Measurements from ENCODE around the gene MRPL17. TPM values are rescaled to one million over a fixed set of nuclear protein-coding genes. Genes with fewer than 3 reads are reported as not detected.
A peak's percentile ranks its signal among the peaks of the same experiment; 100 is the strongest.

MRPL17 gene
- total and polyA plus RNA-seq, 5 donors from 2014 or later = 10.0 to 35.5 (median 24.8) TPM

DNA sequence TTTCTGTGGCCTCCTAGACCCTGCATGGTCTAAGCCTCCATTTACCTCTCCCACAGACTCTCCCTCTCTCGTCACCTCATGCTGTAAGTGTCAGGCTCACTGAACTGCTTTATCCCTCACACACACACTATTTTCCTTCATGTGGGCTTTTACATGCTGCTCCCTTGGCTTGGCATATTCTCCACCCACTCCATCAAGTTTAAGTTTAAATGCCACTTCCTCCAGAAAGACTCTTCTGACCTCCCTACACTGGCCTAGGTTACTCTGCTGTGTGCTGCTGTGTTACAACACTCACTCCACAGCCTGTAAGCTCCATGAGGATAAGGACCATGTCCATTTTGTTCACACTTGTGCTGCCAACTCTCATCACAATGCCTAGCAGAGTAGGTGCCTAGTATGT lies 30.0 kb downstream of the MRPL17 start:
- Mint-ChIP-seq H3K27ac (no peak overlapping the region), H3K9me3 (peaks cover 0 to 2% (median 0%) of the 10 kb centered on the region in 7 donors), H3K4me1 (peaks cover 0 to 11% (median 1%) of the 10 kb centered on the region in 4 donors), H3K36me3 (no peaks in the 10 kb centered on the region), H3K4me3 (no peak overlapping the region), H3K27me3 (peaks cover 16% of the 10 kb centered on the region)
- no peaks in the 10 kb centered on the region for H3K9me3 ChIP-seq (ENCODE audit: control insufficient read depth in 2 of 2, low read length in 2 of 2)
- peaks cover 9% of the 10 kb centered on the region for H3K4me1 ChIP-seq (ENCODE audit: control insufficient read depth, insufficient read depth, low read length, poor library complexity, severe bottlenecking)
- no peaks in the 10 kb centered on the region for H3K36me3 ChIP-seq (ENCODE audit: control insufficient read depth, insufficient read depth, low read length)
- ATAC-seq (ENCODE audit: low read depth in 2 of 2) (no peak), DNase-seq (no peak)
- no peak overlapping the region for H3K4me3 ChIP-seq (ENCODE audit: low read depth, low read length)
- H3K27ac ChIP-seq (ENCODE audit: insufficient read depth, low read length, poor library complexity, severe bottlenecking) = no peak overlapping the region
- H3K27me3 ChIP-seq (ENCODE audit: control insufficient read depth, insufficient read depth, low read length) = peaks cover 29% of the 10 kb centered on the region

DNA sequence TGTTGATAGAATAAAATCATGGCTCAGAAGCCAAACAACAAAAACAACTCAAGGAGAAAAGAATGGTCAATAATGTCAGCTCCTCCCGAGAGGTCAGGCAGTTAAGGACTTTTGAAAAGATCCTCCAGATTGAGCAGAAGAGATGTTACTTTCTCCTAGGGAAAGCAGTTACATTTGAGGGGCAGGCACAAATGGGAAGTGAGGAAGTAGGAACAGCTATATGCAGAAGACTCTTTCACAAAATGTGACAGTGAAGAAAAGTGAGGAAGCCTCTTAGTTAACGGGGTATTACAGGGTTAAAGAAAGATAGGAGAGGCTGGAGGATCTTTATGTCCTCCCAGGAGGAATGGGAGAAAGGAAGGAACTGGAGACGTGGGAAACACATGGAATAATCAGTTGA lies 31.0 kb downstream of the MRPL17 start:
- H3K27me3 Mint-ChIP-seq = peaks cover 14% of the 10 kb centered on the region
- peaks cover 0 to 11% (median 1%) of the 10 kb centered on the region in 4 donors for H3K4me1 Mint-ChIP-seq
- no peak overlapping the region for H3K27ac Mint-ChIP-seq
- no peaks in the 10 kb centered on the region for H3K9me3 ChIP-seq (ENCODE audit: control insufficient read depth in 2 of 2, low read length in 2 of 2)
- H3K9me3 Mint-ChIP-seq = peaks cover 0 to 2% (median 0%) of the 10 kb centered on the region in 7 donors
- H3K4me3 ChIP-seq (ENCODE audit: low read depth, low read length) = no peak overlapping the region
- peaks cover 23% of the 10 kb centered on the region for H3K27me3 ChIP-seq (ENCODE audit: control insufficient read depth, insufficient read depth, low read length)
- H3K36me3 Mint-ChIP-seq = no peaks in the 10 kb centered on the region
- ATAC-seq (ENCODE audit: low read depth in 2 of 2) = no peak
- H3K27ac ChIP-seq (ENCODE audit: insufficient read depth, low read length, poor library complexity, severe bottlenecking) = no peak overlapping the region
- DNase-seq = no peak
- no peaks in the 10 kb centered on the region for H3K36me3 ChIP-seq (ENCODE audit: control insufficient read depth, insufficient read depth, low read length)
- no peak overlapping the region for H3K4me3 Mint-ChIP-seq
- H3K4me1 ChIP-seq (ENCODE audit: control insufficient read depth, insufficient read depth, low read length, poor library complexity, severe bottlenecking) = peaks cover 18% of the 10 kb centered on the region

GRCh38 chr11:6650980-6651379 lies 32.2 kb downstream of the MRPL17 start:
- no peak for ATAC-seq (ENCODE audit: low read depth in 2 of 2)
- Mint-ChIP-seq H3K4me3 (no peak overlapping the region), H3K4me1 (peaks cover 0 to 1% (median under 1%) of the 10 kb centered on the region in 4 donors), H3K27ac (no peak overlapping the region), H3K36me3 (no peaks in the 10 kb centered on the region), H3K27me3 (peaks cover 2% of the 10 kb centered on the region), H3K9me3 (no peaks in the 10 kb centered on the region)
- Histone ChIP-seq H3K27me3 (ENCODE audit: control insufficient read depth, insufficient read depth, low read length) (peaks cover 16% of the 10 kb centered on the region), H3K9me3 (ENCODE audit: control insufficient read depth in 2 of 2, low read length in 2 of 2) (no peaks in the 10 kb centered on the region), H3K4me1 (ENCODE audit: control insufficient read depth, insufficient read depth, low read length, poor library complexity, severe bottlenecking) (peaks cover 31% of the 10 kb centered on the region), H3K36me3 (ENCODE audit: control insufficient read depth, insufficient read depth, low read length) (no peaks in the 10 kb centered on the region), H3K4me3 (ENCODE audit: low read depth, low read length) (no peak overlapping the region), H3K27ac (ENCODE audit: insufficient read depth, low read length, poor library complexity, severe bottlenecking) (no peak overlapping the region)
- no peak for DNase-seq

GRCh38 chr11:6650104-6650503 lies 33.0 kb downstream of the MRPL17 start:
- no peak overlapping the region for H3K27ac Mint-ChIP-seq
- H3K4me1 ChIP-seq (ENCODE audit: control insufficient read depth, insufficient read depth, low read length, poor library complexity, severe bottlenecking) = peaks cover 38% of the 10 kb centered on the region
- H3K36me3 ChIP-seq (ENCODE audit: control insufficient read depth, insufficient read depth, low read length) = no peaks in the 10 kb centered on the region
- no peaks in the 10 kb centered on the region for H3K9me3 ChIP-seq (ENCODE audit: control insufficient read depth in 2 of 2, low read length in 2 of 2)
- peaks cover 15% of the 10 kb centered on the region for H3K27me3 ChIP-seq (ENCODE audit: control insufficient read depth, insufficient read depth, low read length)
- ATAC-seq (ENCODE audit: low read depth in 2 of 2) = no peak
- DNase-seq = no peak
- no peak overlapping the region for H3K4me3 ChIP-seq (ENCODE audit: low read depth, low read length)
- no peaks in the 10 kb centered on the region for H3K9me3 Mint-ChIP-seq
- no peaks in the 10 kb centered on the region for H3K4me1 Mint-ChIP-seq
- H3K27me3 Mint-ChIP-seq = no peaks in the 10 kb centered on the region
- H3K27ac ChIP-seq (ENCODE audit: insufficient read depth, low read length, poor library complexity, severe bottlenecking) = no peak overlapping the region
- H3K36me3 Mint-ChIP-seq = no peaks in the 10 kb centered on the region
- H3K4me3 Mint-ChIP-seq = no peak overlapping the region

DNA sequence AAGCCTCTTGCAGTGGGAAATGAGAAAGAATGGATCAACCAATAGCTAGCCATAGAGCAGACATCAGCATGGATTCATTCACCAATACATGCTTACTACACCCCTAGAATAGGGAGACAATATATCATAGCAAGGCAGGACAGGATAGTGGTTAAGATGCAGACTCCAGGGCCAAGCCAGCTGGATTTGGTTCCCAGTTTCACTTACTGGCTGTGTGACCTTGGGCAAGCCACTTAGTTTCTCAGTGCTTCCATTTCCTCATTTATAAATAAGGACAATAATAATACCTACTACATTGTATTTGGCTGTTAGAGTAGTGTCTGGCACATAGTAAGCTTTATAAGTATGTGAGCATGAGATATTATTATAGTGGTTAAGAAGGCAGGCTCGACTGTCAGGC lies 34.6 kb downstream of the MRPL17 start:
- no peaks in the 10 kb centered on the region for H3K36me3 Mint-ChIP-seq
- no peak for ATAC-seq (ENCODE audit: low read depth in 2 of 2)
- no peaks in the 10 kb centered on the region for H3K27me3 Mint-ChIP-seq
- Histone ChIP-seq H3K27me3 (ENCODE audit: control insufficient read depth, insufficient read depth, low read length) (peaks cover 13% of the 10 kb centered on the region), H3K27ac (ENCODE audit: insufficient read depth, low read length, poor library complexity, severe bottlenecking) (peak overlapping the region; percentile 14), H3K9me3 (ENCODE audit: control insufficient read depth in 2 of 2, low read length in 2 of 2) (no peaks in the 10 kb centered on the region), H3K36me3 (ENCODE audit: control insufficient read depth, insufficient read depth, low read length) (no peaks in the 10 kb centered on the region), H3K4me3 (ENCODE audit: low read depth, low read length) (no peak overlapping the region), H3K4me1 (ENCODE audit: control insufficient read depth, insufficient read depth, low read length, poor library complexity, severe bottlenecking) (peaks cover 43% of the 10 kb centered on the region)
- H3K4me3 Mint-ChIP-seq = no peak overlapping the region
- H3K9me3 Mint-ChIP-seq = no peaks in the 10 kb centered on the region
- no peak for DNase-seq
- no peaks in the 10 kb centered on the region for H3K4me1 Mint-ChIP-seq
- H3K27ac Mint-ChIP-seq = no peak overlapping the region

GRCh38 chr11:6647836-6648235 lies 35.3 kb downstream of the MRPL17 start:
- H3K27me3 Mint-ChIP-seq = no peaks in the 10 kb centered on the region
- H3K4me3 Mint-ChIP-seq = no peak overlapping the region
- no peaks in the 10 kb centered on the region for H3K36me3 ChIP-seq (ENCODE audit: control insufficient read depth, insufficient read depth, low read length)
- no peaks in the 10 kb centered on the region for H3K9me3 ChIP-seq (ENCODE audit: control insufficient read depth in 2 of 2, low read length in 2 of 2)
- DNase-seq (no peak), ATAC-seq (ENCODE audit: low read depth in 2 of 2) (no peak)
- peaks cover 13% of the 10 kb centered on the region for H3K27me3 ChIP-seq (ENCODE audit: control insufficient read depth, insufficient read depth, low read length)
- no peaks in the 10 kb centered on the region for H3K4me1 Mint-ChIP-seq
- peaks cover 46% of the 10 kb centered on the region for H3K4me1 ChIP-seq (ENCODE audit: control insufficient read depth, insufficient read depth, low read length, poor library complexity, severe bottlenecking)
- H3K27ac Mint-ChIP-seq = no peak overlapping the region
- no peaks in the 10 kb centered on the region for H3K9me3 Mint-ChIP-seq
- no peak overlapping the region for H3K4me3 ChIP-seq (ENCODE audit: low read depth, low read length)
- no peaks in the 10 kb centered on the region for H3K36me3 Mint-ChIP-seq
- peak overlapping the region; percentile 38 for H3K27ac ChIP-seq (ENCODE audit: insufficient read depth, low read length, poor library complexity, severe bottlenecking)

DNA sequence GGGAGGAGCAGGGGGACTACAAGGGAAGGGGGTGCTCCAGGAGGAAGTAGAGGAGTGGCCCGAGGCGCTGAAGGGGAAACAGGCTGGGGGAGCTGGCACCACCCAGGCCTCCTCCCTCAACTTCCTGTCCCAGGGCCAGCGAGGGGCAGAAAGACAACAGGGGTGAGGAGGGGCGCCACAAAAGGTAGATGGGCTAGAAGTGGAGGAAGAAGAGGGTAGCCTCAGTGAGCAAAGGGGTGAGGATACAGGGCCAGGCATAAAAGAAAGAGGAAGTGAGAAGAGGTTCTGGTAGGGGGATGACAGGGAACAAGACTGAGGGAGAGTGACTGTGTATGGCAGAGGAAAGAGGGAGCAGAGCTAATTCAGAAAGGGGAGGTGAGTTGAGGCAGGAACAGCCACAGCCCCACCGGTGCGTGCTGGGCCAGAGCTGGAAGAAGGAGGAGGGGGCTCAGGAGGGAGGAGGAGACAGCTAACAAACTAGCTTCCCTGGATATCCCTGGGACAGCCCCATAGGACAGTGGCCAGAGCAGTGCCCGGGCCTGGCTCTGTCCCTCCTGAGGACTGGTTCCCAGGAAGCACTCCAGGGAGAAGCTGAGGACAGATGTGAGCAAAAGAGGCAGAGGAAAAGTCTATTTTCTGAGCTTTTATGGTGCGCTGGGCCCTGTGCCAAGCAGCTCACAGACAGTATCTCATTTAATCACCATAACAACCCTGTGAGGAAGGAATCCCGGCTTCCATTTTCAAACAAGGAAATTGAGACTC lies 36.0 kb downstream of the MRPL17 start:
- Histone ChIP-seq H3K9me3 (ENCODE audit: control insufficient read depth in 2 of 2, low read length in 2 of 2) (no peaks in the 10 kb centered on the region), H3K4me1 (ENCODE audit: control insufficient read depth, insufficient read depth, low read length, poor library complexity, severe bottlenecking) (peaks cover 49% of the 10 kb centered on the region), H3K27me3 (ENCODE audit: control insufficient read depth, insufficient read depth, low read length) (peaks cover 7% of the 10 kb centered on the region), H3K4me3 (ENCODE audit: low read depth, low read length) (peak overlapping the region; percentile 39), H3K27ac (ENCODE audit: insufficient read depth, low read length, poor library complexity, severe bottlenecking) (peak overlapping the region; percentile 81), H3K36me3 (ENCODE audit: control insufficient read depth, insufficient read depth, low read length) (no peaks in the 10 kb centered on the region)
- Mint-ChIP-seq H3K4me3 (no peak overlapping the region), H3K27ac (no peak overlapping the region), H3K4me1 (no peaks in the 10 kb centered on the region), H3K27me3 (no peaks in the 10 kb centered on the region), H3K9me3 (no peaks in the 10 kb centered on the region), H3K36me3 (no peaks in the 10 kb centered on the region)
- ATAC-seq (ENCODE audit: low read depth in 2 of 2) (peak; percentile 62 to 69), DNase-seq (peak in 2 of 3 donors; percentile 34 to 82)

DNA sequence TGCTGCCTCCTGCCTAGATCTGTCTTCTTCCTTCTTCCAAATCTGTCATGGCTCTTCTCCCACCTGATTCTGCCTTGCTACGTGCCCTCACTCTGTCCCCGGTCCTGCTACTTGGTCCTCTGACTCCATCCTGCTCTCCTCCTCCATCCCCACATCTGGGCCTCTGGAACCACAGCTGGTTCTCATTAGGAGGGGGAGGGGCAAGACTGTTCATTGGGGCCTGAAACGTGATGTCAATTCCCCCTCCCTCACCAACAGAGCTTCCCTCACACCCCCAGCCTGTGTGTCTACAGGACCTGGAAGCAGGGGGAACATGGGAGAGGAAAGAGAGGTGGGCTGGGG lies 36.6 kb downstream of the MRPL17 start:
- ATAC-seq (ENCODE audit: low read depth in 2 of 2) (peak in 1 of 2 donors; percentile 7), DNase-seq (no peak)
- peaks cover 7% of the 10 kb centered on the region for H3K27me3 ChIP-seq (ENCODE audit: control insufficient read depth, insufficient read depth, low read length)
- peak overlapping the region; percentile 81 for H3K27ac ChIP-seq (ENCODE audit: insufficient read depth, low read length, poor library complexity, severe bottlenecking)
- H3K4me1 ChIP-seq (ENCODE audit: control insufficient read depth, insufficient read depth, low read length, poor library complexity, severe bottlenecking) = peaks cover 49% of the 10 kb centered on the region
- Mint-ChIP-seq H3K27me3 (no peaks in the 10 kb centered on the region), H3K27ac (no peak overlapping the region), H3K36me3 (no peaks in the 10 kb centered on the region), H3K9me3 (no peaks in the 10 kb centered on the region), H3K4me1 (no peaks in the 10 kb centered on the region), H3K4me3 (no peak overlapping the region)
- peak overlapping the region; percentile 49 for H3K4me3 ChIP-seq (ENCODE audit: low read depth, low read length)
- H3K9me3 ChIP-seq (ENCODE audit: control insufficient read depth in 2 of 2, low read length in 2 of 2) = no peaks in the 10 kb centered on the region
- no peaks in the 10 kb centered on the region for H3K36me3 ChIP-seq (ENCODE audit: control insufficient read depth, insufficient read depth, low read length)

Measured in CD4-positive, CD25-positive, alpha-beta regulatory T cell (primary cell).